RCC 7860 (cell line): ENCODE measurements around the gene RNF126.
A peak's percentile ranks its signal among the peaks of the same experiment; 100 is the strongest.
"Not testable (repeated sequence)": the region's sequence is repeated elsewhere in the genome, so short reads cannot be mapped to it uniquely, and the experiment has no call there.

Source experiments
- DNase-seq: peaks from one replicate; pipeline ENCODE4 v3.0.0-alpha.2; 2015; ENCODE audit warnings: low spot score
- FAIRE-seq: peaks from 2 replicates; lab custom pipeline; 2012; peaks lifted over from hg19 to GRCh38; lab: Jason Lieb, UNC

Gene RNF126

DNA sequence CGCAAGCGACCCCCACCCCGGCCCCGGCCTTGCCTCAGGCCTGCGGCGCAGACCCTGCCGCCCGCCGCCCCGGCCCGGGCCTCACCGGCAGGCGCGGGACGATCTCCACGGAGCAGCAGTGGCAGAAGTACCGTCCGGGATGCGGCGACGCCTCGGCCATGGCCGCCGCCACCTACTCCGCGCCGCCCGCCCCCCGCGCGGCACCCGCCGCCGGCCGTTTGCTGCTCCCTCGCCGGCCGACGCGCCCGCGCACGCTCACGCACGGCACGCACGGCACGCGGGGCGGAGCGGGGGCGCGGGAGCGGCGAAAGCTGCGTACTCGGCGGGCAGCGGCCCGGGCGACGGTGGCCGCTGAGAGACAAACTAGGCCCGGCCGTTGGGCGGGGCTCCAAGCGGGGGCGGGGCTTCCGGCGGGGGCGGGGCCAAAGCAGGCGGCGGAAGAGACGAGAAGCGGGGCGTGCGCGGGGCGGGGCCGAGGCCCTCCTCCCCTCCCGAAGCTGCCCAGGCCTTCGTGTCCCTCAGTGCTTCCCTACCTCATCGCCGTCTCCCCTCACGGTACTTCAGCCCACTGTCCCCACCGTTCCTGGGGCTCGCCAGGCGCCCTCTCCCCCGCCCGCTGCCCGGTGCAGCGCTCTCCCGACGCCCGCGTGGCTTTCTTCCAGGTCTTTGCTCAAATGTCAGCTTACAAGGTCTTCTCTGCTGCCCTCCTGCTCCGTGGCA lies at the start of gene RNF126:
Gene RNF126, minus strand, starts transcription at position 253 of the 720 bp plus-strand sequence. Its CDS starts 93 bp downstream, at position 160.
- no peak for FAIRE-seq
- DNase-seq, result peak; percentile 79

DNA sequence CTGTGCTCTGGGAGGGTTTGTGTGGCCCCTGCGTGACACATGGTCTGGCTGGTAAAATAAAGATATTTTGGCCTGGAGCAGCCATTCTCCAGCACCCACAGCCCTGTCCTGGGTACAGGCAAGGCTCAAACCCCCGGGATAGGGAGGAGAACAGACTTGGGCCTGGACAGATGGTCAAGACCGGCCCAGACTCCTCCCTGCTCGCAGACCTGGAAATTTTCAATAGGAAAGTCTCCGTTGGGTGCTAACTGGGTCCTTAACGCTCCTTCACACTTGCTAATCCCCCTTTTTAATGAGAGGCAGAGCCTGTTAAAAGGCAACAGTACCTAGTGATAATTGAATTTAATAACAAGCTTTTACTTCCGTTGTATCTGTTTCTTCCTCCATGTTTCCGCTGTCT lies 48.2 kb upstream of the RNF126 start:
- DNase-seq, result no peak

DNA sequence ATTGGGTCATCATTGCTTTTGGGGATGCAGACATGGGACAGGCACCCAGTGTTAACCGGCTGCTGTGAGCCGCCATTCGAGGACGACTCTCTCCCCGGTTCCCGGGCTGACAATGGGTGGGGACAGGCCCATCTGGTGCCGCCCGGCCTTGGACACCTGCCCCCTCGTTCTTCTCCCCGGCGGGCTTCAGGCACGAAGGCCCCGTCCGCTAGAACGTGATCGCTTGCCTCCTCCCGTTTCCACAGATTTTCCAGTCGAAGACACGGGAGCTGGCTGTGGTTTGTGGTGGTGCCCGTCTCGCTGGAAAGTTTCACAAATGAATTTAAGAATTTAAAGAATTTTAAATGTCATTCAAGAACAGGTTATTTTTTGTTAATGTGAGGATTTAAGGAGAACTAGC lies 47.8 kb upstream of the RNF126 start:
- no peak for FAIRE-seq
- DNase-seq, result no peak

More for the DNA sequence above, 48.2 kb upstream of the RNF126 start:
- FAIRE-seq, result no peak

DNA sequence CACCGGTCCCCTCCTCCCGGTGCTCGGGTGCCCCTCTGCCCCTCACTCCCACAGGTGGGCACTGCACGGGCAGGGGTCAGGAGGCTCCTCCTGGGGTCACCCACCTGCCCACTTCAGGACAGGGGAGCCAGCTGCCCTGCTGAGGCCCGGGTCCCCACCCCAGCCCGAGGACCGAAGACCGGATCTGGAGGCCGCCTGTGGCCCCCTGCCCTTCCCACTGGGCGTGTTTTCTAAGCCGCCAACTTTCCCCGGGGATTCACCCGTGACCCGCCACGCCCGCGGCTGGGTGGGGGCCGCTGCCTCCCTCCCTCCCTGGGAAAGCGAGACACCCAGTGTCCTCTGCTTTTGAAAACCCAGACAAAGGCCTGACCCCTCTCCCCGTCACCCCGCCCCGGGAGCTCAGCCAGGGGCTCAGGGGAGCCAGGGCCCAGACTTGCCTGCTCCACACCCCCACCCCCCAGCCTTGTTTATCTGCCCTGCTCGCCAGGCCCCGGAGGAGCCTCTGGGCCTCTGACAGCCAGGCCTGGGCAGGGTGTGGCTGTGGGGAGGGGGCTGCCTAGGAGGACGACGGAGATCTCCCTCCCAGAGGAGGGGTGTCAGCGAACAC lies 47.1 kb upstream of the RNF126 start:
- FAIRE-seq (no peak), DNase-seq (no peak)

DNA sequence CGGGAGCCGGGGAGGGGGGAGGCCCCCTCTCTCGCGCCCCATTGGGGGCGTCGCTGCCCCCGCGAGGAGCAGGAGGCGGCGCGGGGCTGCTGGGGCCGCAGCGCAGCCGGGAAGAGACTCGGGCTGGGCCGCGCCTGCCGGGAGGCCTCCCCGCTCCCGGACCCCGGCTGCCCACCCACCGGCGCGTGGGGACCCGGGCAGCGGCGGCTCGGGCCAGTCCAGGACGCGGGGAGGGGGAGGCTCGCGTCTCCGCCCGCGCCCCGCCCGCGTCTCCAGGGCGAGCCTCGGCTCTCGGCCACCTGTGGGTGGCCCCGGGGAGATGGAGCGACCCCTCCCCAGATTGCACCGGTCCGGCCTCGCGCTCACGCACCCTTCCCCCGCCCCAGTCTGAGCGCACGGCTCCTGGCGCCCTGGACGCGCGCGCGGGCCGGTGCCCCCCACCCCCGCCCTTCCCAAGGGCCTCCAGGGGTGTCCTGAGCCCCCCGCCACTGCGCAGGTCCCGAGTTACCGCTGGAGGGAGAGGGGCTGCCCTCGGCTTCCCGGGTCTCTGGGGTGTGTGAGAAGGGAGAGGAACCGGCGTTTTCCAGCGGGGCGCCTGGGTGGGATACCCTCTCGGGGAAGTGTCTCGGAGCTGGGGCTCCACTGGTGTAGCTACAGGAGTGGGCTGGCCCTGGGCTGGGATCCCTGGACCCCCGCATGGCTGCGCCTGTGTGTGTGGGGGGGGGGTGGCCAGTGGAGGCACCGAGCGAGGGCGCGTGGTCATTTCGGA lies 46.4 kb upstream of the RNF126 start:
- no peak for DNase-seq
- no peak for FAIRE-seq

DNA sequence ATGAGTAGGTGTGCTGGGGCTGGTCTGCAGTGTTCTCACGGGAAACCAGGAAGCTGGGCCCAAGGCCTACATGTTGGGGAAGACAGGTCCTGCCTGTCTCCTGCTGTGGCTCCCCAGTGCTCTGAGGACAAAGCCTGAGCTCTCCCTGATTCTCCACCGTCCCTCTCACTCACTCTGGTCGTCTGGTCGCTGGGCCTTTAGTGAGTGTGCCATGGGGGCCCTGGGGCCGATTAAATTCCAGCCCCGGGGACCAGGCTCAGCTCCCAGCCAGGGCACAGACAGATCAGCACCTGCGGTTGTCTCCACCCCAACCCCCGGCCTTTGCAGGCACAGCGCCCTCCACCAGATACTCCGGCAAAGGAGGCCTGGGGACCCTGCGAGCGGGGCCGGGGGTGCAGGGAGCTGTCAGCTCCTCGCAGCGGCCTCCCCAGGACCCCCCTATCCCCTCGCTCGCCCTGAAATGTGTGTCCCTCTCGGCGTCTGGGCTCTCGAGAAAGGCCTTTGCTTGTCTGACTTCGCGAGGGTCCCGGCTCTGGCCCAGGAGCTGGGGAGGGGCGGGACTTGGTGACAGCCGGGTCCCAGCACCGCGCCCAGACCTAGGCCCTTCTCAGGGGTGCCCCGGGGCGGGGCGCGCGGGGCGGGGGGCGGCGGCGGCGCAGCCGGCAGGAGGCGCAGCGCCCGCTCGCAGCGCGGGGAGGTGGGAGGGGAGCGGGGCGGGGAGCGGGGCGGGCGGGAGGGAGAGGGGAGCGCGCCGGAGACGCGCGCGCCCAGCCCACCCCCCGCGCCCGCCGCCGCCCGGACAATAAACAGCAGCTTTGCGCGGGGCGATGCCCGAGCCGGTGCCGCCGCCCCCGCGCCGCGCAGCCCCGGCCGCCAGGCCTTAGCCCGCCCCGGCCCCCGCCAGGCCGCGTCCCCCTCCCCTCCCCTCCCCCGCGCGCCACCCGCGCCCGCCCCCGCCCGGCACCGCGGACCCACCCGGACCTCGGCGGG lies 45.4 kb upstream of the RNF126 start, which contains the start of gene PALM:
Gene PALM, plus strand, starts transcription at position 782 of the 990 bp plus-strand sequence. CDS start 212 bp downstream, outside the sequence.
- no peak for DNase-seq

DNA sequence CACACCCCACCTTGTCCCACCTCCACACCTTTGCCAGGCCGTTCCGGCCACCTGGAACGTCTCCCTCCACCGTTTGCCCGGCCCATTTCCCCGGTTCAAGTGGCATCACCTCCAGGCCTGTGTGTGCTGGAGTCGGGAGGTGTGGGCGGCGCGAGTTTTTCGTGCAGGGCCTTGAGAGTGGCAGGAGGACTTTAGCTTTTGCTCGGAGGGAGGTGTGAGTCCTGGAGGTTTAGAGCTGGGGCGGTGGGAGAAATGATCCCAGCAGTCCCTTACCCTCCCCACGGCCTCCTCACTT lies 41.4 kb upstream of the RNF126 start:
- DNase-seq, result no peak
- FAIRE-seq, result no peak

More for the DNA sequence above, 45.4 kb upstream of the RNF126 start, which contains the start of gene PALM:
- FAIRE-seq, result no peak

DNA sequence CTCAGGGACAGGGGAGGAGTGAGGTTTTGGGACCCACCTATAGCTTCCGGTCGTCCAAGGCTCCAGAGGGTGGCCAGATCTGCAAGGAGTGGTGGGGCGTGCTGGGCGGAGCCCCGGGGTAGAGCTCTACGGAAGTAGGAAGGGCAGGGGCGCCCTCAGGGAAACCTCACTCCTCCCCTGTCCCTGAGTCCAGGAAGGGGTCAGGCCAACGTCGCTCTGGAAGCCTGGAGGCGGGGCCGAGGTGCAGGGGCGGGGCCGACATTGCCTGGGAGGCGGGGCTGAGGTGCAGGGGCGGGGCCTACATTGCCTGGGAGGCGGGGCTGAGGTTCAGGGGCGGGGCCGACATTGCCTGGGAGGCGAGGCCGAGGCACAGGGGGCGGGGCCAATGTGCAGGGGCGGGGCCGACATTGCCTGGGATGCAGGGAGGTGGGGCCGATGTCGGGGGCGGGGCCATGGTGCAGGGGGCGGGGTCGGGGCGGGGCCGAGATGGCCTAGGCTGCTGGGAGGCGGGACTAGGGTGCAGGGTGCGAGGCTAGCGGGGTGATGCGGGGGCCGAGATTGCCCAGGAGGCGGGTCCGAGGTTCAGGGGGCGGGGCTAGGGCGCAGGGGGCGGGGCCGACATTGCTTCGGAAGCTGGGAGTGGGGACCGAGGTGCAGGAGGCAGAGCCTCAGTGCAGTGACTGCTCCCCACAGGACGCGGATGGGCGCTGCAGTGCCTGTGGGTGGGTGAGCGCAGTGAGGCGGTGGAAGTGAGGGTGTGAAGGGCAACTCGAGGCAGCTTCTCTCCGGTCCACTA lies 40.8 kb upstream of the RNF126 start:
- FAIRE-seq (no peak), DNase-seq (no peak)

DNA sequence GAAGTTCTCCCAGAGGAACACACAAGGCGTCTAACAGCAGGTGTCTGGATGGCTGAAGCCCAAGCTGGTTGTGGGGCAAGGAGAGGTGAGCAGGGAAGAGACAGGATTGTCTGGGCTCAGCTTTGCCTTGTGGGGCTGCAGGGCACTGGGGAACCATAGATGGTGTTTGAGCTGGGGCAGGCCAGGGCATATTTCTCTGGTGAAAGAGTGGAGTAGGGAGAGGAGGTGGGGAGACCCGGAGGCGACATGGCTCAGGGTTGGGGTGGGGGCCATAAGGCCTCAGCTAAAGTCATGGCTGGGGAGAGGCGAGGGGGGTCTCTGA lies 40.3 kb upstream of the RNF126 start:
- FAIRE-seq (no peak), DNase-seq (no peak)

DNA sequence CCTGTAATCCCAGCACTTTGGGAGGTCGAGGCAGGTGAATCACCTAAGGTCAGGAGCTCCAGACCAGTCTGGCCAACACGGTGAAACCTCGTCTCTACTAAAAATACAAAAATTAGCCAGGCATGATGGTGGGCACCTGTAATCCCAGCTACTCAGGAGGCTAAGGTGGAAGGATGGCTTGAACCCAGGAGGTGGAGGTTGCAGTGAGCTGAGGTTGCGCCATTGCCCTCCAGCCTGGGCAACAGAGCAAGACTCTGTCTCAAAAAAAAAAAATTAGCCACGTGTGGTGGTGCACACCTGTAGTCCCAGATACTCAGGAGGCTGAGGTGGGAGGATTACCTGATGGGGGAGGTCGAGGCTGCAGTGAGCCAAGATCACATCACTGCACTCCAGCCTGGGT lies 39.8 kb upstream of the RNF126 start:
- not testable (repeated sequence) for DNase-seq, FAIRE-seq

DNA sequence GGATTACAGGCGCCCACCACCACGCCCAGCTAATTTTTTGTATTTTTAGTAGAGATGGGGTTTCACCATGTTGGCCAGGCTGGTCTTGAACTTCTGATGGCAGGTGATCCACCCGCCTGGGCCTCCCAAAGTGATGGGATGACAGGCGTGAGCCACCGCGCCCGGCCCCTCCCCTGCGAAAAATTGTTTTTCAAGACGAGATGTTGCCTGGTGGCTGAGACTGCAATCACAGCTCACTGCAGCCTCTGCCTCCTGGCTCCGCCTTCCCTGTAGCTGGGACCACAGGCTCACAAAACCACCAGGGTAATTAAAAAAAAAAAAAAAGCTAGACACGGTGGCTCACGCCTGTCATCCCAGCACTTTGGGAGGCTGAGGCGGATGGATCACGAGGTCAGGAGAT lies 36.9 kb upstream of the RNF126 start:
- not testable (repeated sequence) for FAIRE-seq, DNase-seq

DNA sequence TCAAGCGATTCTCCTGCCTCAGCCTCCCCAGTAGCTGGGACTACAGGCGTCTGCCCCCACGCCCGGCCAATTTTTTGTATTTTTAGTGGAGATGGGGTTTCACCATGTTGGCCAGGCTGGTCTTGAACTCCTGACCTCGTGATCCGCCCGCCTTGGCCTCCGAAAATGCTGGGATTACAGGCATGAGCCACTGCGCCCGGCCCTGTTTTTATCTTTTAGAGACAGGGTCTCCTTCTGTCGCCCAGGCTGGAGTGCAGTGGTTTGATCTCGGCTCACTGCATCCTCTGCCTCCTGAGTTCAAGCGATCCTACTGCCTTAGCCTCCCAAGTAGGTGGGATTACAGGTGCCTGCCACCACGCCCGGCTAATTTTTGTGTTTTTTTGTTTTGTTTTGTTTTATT lies 35.5 kb upstream of the RNF126 start:
- DNase-seq, FAIRE-seq: not testable (repeated sequence)

DNA sequence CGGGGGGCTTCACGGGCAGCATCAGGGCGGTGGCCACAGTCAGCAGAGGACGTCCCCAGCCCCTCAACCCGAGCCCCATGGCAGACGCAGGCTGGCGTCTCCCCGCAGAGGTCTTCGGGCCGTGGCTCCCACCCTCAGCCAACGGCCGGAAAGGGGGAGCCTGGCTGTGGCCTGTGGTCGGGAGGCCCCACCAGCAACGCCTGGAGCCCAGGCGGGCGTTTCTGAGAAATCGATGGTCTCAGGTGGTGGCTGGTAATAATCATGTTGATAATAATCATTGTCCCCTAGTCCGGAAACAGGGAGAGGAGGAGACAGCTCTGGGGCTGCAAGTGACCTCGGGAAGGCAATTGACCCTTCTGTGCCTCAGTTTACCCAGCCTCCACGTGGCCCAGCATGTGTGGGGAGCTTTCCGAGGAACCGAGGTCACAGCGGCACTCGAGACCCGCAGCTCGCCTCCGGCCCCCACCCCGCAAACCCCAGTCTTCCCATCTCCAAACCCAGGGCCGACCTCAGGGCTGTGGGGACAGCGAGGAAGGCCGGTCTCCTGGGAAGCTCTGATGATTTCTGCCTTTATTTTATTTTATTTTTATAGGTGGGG lies 32.4 kb upstream of the RNF126 start, which contains the start of gene PRSS57:
Gene PRSS57, minus strand, starts transcription at position 101 of the 598 bp plus-strand sequence. Its CDS starts 22 bp downstream, at position 79.
- FAIRE-seq (no peak), DNase-seq (no peak)

DNA sequence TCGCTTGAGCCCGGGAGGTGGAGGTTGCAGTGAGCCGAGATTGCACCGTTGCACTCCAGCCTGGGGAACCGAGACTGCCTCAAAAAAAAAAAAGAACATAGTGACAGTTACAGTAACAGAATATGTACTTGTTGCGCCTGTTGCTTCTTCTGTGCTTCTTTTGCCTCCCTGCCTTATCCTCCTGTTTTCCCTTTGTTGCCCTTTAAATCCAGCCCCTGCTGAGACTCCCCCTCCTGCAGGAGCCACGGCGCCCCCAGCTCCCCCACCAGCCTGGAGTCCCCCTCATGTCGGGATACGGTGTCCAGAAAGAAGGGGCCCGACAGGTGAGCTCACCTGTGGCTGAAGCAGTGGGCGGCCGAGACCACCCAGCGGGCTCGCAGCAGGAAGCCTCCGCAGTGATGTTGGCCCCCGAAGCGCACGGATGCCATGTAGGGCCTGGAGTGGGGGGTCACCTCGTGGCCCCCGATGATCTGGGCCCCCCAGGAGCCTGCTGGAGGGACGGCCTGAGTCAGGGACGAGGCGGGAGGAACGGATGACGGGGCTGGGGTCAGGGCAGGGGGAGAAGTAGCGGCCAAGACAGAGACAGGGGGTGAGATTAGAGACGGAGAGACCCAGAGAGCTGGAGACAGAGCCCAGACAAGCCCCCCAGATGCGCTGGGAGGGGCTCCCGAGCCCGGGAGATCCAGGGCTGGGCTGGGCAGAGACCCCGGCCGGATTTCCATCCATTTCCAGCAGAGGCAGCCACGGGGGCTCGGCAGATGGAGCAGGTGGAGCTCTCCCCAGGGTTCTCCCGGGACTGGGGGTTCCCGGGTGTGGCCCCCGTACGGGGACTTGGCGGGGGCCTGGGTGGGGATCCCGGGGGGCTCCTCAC lies 31.7 kb upstream of the RNF126 start:
- DNase-seq, result no peak
- FAIRE-seq, result no peak

DNA sequence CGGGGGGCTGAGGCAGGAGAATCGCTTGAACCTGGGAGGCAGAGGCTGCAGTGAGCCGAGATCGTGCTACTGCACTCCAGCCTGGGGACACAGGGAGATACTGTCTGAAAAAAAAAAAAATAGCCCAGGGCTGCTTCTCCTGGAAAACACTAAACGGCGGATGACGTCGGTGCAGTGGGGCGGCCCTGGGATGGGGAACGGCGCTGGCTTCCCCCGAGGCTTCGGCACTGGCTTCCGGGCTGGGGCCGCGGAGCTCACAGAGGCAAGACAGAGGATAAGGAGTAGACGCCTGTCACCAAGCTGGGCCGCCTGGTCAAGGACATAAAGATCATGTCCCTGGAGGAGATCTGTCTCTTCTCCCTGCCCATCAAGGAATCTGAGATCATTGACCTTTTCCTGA lies 27.2 kb upstream of the RNF126 start:
- FAIRE-seq, result no peak

DNA sequence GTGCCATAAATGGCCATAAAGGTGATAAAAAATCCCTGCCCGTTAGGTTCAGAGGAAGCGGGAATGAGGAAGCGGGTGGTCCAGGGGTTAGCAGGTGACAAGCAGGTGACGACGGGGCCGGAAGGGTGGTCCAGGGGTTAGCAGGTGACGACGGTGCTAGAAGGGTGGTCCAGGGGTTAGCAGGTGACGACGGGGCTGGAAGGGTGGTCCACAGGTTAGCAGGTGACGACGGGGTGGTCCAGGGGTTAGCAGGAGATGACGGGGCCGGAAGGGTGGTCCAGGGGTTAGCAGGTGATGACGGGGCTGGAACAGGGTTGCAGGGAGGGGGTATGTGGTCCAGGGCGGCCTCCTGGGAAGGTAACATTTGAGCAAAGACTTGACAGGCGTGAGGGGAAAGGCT lies 26.0 kb upstream of the RNF126 start:
- no peak for FAIRE-seq
- DNase-seq, result no peak

More for the DNA sequence above, 27.2 kb upstream of the RNF126 start:
- no peak for DNase-seq

DNA sequence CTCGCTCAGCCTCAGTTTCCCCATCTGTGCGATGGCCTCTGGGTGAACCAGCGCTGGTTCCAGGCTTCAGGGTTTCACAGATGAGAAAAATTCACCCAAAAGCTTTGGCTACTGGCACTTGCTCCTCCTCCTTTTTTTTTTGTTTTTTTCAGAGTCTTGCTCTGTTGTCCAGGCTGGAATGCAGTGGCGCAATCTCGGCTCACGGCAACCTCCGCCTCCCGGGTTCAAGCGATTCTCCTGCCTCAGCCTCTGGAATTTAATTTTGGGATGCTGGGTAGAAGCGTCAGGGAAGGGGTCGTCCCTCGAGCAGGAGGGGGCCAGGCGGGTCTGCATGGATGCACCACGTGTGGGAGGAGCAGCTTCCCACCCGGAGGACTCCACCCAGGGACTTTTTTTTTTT lies 25.2 kb upstream of the RNF126 start:
- FAIRE-seq, result no peak
- DNase-seq, result no peak

DNA sequence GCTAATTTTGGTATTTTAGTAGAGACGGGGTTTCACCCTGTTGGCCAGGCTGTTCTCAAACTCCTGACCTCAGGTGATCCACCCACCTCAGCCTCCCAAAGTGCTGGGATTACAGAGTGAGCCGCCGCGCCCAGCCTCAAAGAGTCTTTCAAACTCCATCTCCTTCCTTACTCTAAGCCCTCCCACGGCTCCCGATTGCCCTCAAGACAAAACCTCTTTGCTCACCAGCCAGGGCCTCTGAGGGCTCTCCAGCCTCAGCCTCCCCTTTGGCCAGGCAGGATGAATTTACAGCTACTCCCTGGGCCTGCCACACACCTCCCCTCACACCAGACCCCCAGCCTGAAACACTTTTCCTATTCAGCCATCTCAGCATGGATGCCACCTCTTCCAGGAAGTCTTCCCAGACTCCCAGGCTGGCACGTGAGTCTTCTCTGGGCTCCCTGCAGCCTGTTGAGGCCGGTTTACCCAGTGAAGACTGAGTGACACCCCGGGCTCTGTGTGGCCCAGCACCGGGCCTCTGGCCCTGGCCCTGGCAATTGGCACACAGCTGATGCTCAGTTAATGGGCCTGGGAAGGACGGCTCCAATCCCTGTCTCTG lies 24.7 kb upstream of the RNF126 start:
- DNase-seq, result no peak
- no peak for FAIRE-seq
